ENCODE data around the gene HERC2.

HERC2 gene

GRCh38 chr15:28132524-28133275 is 189.3 kb downstream of the HERC2 start:
- H3K79me2 ChIP-seq (ENCODE audit: insufficient read depth, low read depth), result no peaks in the 10 kb centered on the region
- no peaks in the 10 kb centered on the region for H3K36me3 ChIP-seq (ENCODE audit: insufficient read depth)
- TF ChIP-seq CTCF (conservative IDR thresholded peaks at IDR 0.05; ENCODE audit: low read depth, low read length), result no peak
- H3K9ac ChIP-seq, result no peak overlapping the region
- no peak overlapping the region for H2AFZ ChIP-seq (ENCODE audit: low read depth)
- no peaks in the 10 kb centered on the region for H4K20me1 ChIP-seq (ENCODE audit: insufficient read depth)
- peaks cover 18% of the 10 kb centered on the region for H3K4me1 ChIP-seq (ENCODE audit: low read depth, poor library complexity, severe bottlenecking)
- H3K27ac ChIP-seq, result no peak overlapping the region
- H3K27me3 ChIP-seq (ENCODE audit: insufficient read depth, low read depth), result no peaks in the 10 kb centered on the region
- no peak overlapping the region for H3K4me3 ChIP-seq (IDR thresholded peaks at IDR 0.05; ENCODE audit: insufficient read depth, low read depth, low read length)
- no peak overlapping the region for H3K4me2 ChIP-seq

- H4K20me1 ChIP-seq (ENCODE audit: insufficient read depth), result no peaks in the 10 kb centered on the region
- no peak overlapping the region for H2AFZ ChIP-seq (ENCODE audit: low read depth)
- H3K79me2 ChIP-seq (ENCODE audit: insufficient read depth, low read depth), result no peaks in the 10 kb centered on the region
- H3K27ac ChIP-seq, result no peak overlapping the region
- H3K4me3 ChIP-seq (IDR thresholded peaks at IDR 0.05; ENCODE audit: insufficient read depth, low read depth, low read length), result no peak overlapping the region
- H3K27me3 ChIP-seq (ENCODE audit: insufficient read depth, low read depth), result no peaks in the 10 kb centered on the region
- H3K36me3 ChIP-seq (ENCODE audit: insufficient read depth), result no peaks in the 10 kb centered on the region
- H3K4me1 ChIP-seq (ENCODE audit: low read depth, poor library complexity, severe bottlenecking), result peaks cover 15% of the 10 kb centered on the region
- TF ChIP-seq CTCF (conservative IDR thresholded peaks at IDR 0.05; ENCODE audit: low read depth, low read length), result no peak
- no peak overlapping the region for H3K9ac ChIP-seq
- H3K4me2 ChIP-seq, result no peak overlapping the region
Measured at GRCh38 chr15:28131946-28132345, 190.0 kb downstream of the HERC2 start.

GRCh38 chr15:28131400-28131799 is 190.6 kb downstream of the HERC2 start:
- Histone ChIP-seq H3K27me3 (ENCODE audit: insufficient read depth, low read depth) (no peaks in the 10 kb centered on the region), H2AFZ (ENCODE audit: low read depth) (no peak overlapping the region), H3K4me3 (IDR thresholded peaks at IDR 0.05; ENCODE audit: insufficient read depth, low read depth, low read length) (no peak overlapping the region), H3K9ac (no peak overlapping the region), H3K79me2 (ENCODE audit: insufficient read depth, low read depth) (no peaks in the 10 kb centered on the region), H4K20me1 (ENCODE audit: insufficient read depth) (no peaks in the 10 kb centered on the region), H3K27ac (no peak overlapping the region), H3K36me3 (ENCODE audit: insufficient read depth) (no peaks in the 10 kb centered on the region), H3K4me1 (ENCODE audit: low read depth, poor library complexity, severe bottlenecking) (peaks cover 9% of the 10 kb centered on the region), H3K4me2 (no peak overlapping the region)
- TF ChIP-seq CTCF (conservative IDR thresholded peaks at IDR 0.05; ENCODE audit: low read depth, low read length), result no peak

- Histone ChIP-seq H3K27me3 (ENCODE audit: insufficient read depth, low read depth) (no peaks in the 10 kb centered on the region), H3K9ac (no peak overlapping the region), H4K20me1 (ENCODE audit: insufficient read depth) (no peaks in the 10 kb centered on the region), H3K79me2 (ENCODE audit: insufficient read depth, low read depth) (no peaks in the 10 kb centered on the region), H3K27ac (no peak overlapping the region), H3K4me2 (no peak overlapping the region), H2AFZ (ENCODE audit: low read depth) (no peak overlapping the region), H3K4me3 (IDR thresholded peaks at IDR 0.05; ENCODE audit: insufficient read depth, low read depth, low read length) (no peak overlapping the region), H3K4me1 (ENCODE audit: low read depth, poor library complexity, severe bottlenecking) (peaks cover 3% of the 10 kb centered on the region), H3K36me3 (ENCODE audit: insufficient read depth) (no peaks in the 10 kb centered on the region)
- no peak for TF ChIP-seq CTCF (conservative IDR thresholded peaks at IDR 0.05; ENCODE audit: low read depth, low read length)
Measured at GRCh38 chr15:28130651-28131050, 191.3 kb downstream of the HERC2 start.

All from KMS-11 (cell line).